Measurements from ENCODE around the gene STAT1.

STAT1 gene

DNA sequence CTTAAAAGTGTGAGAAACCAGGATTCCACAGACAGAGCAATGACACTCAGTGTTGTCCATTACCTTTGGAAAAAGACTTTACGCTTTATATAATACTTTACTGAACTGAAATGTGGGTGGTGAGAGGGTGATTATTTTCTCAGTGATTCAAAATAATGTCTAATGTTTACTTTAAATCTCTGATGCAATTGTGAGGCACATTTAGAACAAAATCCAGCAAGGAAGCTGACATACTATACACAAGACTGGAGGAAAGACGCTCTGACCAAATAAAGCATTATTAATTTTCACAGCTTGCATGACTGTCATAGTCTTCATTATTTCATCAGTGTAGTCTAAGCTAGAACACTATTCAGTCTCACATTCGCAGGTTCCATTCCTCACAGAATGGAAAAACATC, 34.1 kb upstream of the STAT1 start:
- Histone ChIP-seq H3K27me3 (ENCODE audit: insufficient read depth, low read depth, severe bottlenecking) (no peaks in the 10 kb centered on the region), H3K27ac (no peak overlapping the region), H3K4me3 (ENCODE audit: low read depth, low read length) (no peak overlapping the region), H3K9me3 (ENCODE audit: severe bottlenecking) (no peaks in the 10 kb centered on the region), H3K36me3 (no peaks in the 10 kb centered on the region)
- DNase-seq = no peak
- TF ChIP-seq, protein P1, sequence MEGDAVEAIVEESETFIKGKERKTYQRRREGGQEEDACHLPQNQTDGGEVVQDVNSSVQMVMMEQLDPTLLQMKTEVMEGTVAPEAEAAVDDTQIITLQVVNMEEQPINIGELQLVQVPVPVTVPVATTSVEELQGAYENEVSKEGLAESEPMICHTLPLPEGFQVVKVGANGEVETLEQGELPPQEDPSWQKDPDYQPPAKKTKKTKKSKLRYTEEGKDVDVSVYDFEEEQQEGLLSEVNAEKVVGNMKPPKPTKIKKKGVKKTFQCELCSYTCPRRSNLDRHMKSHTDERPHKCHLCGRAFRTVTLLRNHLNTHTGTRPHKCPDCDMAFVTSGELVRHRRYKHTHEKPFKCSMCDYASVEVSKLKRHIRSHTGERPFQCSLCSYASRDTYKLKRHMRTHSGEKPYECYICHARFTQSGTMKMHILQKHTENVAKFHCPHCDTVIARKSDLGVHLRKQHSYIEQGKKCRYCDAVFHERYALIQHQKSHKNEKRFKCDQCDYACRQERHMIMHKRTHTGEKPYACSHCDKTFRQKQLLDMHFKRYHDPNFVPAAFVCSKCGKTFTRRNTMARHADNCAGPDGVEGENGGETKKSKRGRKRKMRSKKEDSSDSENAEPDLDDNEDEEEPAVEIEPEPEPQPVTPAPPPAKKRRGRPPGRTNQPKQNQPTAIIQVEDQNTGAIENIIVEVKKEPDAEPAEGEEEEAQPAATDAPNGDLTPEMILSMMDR (IDR thresholded peaks at IDR 0.05; ENCODE audit: low read depth, low read length) = no peak

DNA sequence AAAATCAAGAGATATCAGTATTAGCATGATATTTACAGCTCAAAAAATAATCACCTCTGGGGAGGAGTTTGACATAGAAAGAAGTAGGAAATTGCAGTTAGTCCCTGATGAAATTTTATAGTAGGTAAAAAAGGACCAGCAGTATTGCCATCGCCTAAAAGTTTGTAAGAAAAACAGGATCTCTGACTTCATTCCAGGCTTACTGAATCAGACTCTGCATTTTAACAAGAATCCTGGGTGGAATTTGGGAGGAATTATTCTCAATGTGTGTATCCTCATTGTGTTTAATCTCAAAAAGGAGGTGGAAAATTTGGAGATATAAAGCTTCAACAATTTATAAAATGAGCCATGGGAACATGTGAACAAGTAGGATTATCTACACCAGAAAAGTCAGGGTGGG, 31.2 kb upstream of the STAT1 start:
- TF ChIP-seq, protein P1 (IDR thresholded peaks at IDR 0.05; ENCODE audit: low read depth, low read length) = no peak
- no peak for DNase-seq
- Histone ChIP-seq H3K27me3 (ENCODE audit: insufficient read depth, low read depth, severe bottlenecking) (no peaks in the 10 kb centered on the region), H3K9me3 (ENCODE audit: severe bottlenecking) (no peaks in the 10 kb centered on the region), H3K4me3 (ENCODE audit: low read depth, low read length) (no peak overlapping the region), H3K27ac (no peak overlapping the region), H3K36me3 (no peaks in the 10 kb centered on the region)

DNA sequence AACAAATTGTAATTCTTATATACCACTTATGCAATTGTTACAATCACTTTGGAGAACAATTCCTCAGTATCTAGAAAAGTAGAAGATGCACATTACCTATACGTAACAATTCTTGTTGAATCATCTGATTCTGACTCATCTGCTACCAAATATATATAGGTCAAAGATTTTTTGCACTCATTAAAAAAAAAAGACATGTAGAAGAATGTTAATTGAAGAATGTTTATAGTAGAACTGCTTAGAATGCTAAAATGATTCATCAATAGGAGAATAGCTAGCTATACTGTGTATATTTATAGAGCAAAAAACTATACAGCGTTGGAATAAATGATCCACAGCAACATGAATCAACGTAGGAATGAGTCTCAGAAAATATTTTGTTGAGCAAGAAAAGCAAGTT, 29.5 kb upstream of the STAT1 start:
- no peaks in the 10 kb centered on the region for H3K36me3 ChIP-seq
- H3K27me3 ChIP-seq (ENCODE audit: insufficient read depth, low read depth, severe bottlenecking) = no peaks in the 10 kb centered on the region
- DNase-seq = no peak
- no peak overlapping the region for H3K27ac ChIP-seq
- TF ChIP-seq, protein P1 (IDR thresholded peaks at IDR 0.05; ENCODE audit: low read depth, low read length) = no peak
- H3K4me3 ChIP-seq (ENCODE audit: low read depth, low read length) = no peak overlapping the region
- H3K9me3 ChIP-seq (ENCODE audit: severe bottlenecking) = no peaks in the 10 kb centered on the region

DNA sequence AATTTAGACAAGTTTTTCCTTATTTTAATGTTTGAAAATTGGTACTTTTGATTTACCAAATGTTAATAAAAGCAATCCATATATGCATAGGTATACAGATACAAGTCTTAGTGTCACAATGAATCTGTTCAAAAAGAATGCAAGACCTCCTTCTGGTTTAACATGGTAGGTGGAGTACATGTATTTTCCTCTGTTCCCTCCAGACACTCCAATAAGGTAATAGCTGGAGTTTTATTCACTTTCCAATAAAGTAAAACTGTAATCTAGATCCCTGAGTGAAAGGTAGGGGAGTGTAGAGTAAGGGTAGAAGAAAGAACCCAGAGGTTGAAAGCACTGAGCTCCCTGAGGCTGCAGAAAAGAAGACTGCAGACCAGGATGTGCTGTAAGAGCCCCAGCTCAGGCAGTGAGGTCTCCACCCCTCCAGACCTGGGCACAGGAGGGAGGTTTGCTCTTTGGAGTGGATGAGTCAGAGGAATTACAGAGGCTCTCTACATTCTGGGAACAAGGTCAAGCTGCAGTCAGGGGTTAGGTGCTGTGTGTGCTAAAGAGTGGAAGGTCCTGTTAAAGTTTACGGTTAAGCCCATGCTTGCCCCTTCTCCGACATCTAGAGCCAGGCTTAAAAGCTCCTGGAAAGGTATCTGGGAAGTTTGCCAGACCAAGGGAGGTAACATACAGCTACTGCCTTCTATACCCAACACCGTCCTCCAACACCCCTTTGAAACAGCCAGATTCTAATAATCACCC, 27.6 kb upstream of the STAT1 start:
- H3K36me3 ChIP-seq = no peaks in the 10 kb centered on the region
- no peak for DNase-seq
- H3K4me3 ChIP-seq (ENCODE audit: low read depth, low read length) = no peak overlapping the region
- no peak overlapping the region for H3K27ac ChIP-seq
- H3K27me3 ChIP-seq (ENCODE audit: insufficient read depth, low read depth, severe bottlenecking) = no peaks in the 10 kb centered on the region
- H3K9me3 ChIP-seq (ENCODE audit: severe bottlenecking) = no peaks in the 10 kb centered on the region
- TF ChIP-seq, protein P1 (IDR thresholded peaks at IDR 0.05; ENCODE audit: low read depth, low read length) = no peak

DNA sequence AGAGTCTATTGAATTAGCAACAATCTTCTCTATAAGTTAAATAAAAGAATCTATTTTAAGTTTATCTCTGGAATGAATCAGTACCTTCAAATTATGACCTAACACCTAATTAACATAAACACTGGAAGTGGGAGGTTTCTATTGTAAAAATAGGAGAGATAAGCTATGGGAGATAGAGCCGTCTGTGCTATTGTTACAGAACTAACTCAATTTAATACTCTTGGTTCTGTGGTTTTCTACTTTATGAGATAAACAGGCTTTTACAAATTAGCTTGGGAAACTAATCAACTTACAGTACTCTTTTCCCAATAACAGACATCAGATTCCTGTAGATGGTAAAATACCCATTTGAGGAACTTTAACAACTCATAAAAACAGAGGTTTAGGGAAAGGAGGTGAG, 25.6 kb upstream of the STAT1 start:
- no peak overlapping the region for H3K27ac ChIP-seq
- DNase-seq = no peak
- H3K4me3 ChIP-seq (ENCODE audit: low read depth, low read length) = no peak overlapping the region
- TF ChIP-seq, protein P1 (IDR thresholded peaks at IDR 0.05; ENCODE audit: low read depth, low read length) = no peak
- H3K27me3 ChIP-seq (ENCODE audit: insufficient read depth, low read depth, severe bottlenecking) = no peaks in the 10 kb centered on the region
- no peaks in the 10 kb centered on the region for H3K36me3 ChIP-seq
- no peaks in the 10 kb centered on the region for H3K9me3 ChIP-seq (ENCODE audit: severe bottlenecking)

DNA sequence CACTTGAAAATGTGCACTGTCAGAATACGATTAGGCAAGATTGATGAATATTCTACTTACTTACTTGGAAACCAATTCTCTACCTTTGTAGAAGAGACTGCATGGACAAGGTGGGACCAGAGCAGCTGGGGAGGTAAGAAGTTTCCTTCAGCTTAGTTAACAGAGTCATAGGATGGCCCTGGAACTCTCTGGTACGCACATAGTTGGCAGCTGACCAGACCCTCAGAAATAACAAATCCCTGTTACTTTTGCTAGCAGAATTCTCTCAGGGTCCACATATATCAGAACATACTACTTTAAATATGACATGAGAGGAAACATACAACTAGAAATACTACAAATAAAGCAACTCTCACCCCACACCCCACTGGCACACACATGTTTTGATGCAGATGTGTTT, 24.8 kb upstream of the STAT1 start:
- no peaks in the 10 kb centered on the region for H3K36me3 ChIP-seq
- H3K27ac ChIP-seq = no peak overlapping the region
- no peaks in the 10 kb centered on the region for H3K27me3 ChIP-seq (ENCODE audit: insufficient read depth, low read depth, severe bottlenecking)
- DNase-seq = no peak
- no peak overlapping the region for H3K4me3 ChIP-seq (ENCODE audit: low read depth, low read length)
- TF ChIP-seq, protein P1 (IDR thresholded peaks at IDR 0.05; ENCODE audit: low read depth, low read length) = no peak
- H3K9me3 ChIP-seq (ENCODE audit: severe bottlenecking) = no peaks in the 10 kb centered on the region

All from WERI-Rb-1 (cell line).